ENCODE measurements around the gene CGNL1.

DNA sequence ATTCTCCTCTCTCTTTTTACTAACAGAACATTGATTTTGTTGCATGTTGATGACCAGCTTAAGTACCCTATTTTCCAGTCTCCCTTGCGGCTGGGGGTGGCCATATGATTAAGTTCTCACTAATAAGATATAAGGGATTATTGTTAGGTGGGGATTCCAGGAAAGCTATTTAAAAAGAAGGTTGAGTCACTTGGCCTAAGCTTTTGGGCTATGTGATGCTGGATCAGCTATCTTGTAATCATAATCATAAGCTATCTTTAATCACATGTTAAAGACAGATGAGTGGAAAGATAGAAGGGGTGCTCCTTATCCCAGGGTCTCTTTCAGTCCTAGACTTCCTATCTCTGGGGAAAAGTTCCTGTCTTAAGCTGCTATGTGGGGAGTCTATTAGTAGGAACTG, 59.9 kb downstream of the CGNL1 start:
- TF ChIP-seq, protein P1, sequence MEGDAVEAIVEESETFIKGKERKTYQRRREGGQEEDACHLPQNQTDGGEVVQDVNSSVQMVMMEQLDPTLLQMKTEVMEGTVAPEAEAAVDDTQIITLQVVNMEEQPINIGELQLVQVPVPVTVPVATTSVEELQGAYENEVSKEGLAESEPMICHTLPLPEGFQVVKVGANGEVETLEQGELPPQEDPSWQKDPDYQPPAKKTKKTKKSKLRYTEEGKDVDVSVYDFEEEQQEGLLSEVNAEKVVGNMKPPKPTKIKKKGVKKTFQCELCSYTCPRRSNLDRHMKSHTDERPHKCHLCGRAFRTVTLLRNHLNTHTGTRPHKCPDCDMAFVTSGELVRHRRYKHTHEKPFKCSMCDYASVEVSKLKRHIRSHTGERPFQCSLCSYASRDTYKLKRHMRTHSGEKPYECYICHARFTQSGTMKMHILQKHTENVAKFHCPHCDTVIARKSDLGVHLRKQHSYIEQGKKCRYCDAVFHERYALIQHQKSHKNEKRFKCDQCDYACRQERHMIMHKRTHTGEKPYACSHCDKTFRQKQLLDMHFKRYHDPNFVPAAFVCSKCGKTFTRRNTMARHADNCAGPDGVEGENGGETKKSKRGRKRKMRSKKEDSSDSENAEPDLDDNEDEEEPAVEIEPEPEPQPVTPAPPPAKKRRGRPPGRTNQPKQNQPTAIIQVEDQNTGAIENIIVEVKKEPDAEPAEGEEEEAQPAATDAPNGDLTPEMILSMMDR (IDR thresholded peaks at IDR 0.05) = no peak
- no peak for TF ChIP-seq POLR2A (IDR thresholded peaks at IDR 0.05)
